Naive thymus-derived CD8-positive, alpha-beta T cell (primary cell): ENCODE data around the gene POPDC2. TPM values are rescaled to one million over a fixed set of nuclear protein-coding genes. Genes with fewer than 3 reads are reported as not detected.
"Not testable (repeated sequence)": the region's sequence is repeated elsewhere in the genome, so short reads cannot be mapped to it uniquely, and the experiment has no call there.

ENCODE experiments used
- ATAC-seq, 2 donors: fragments of 150-1000 bp; cut with Tn5 transposase in 1 of 2; sonication (Bioruptor Pico), chemical (Tn5 transposase) in 1 of 2; 1 replicate in 1 of 2; 2 replicates in 1 of 2; pipeline ENCODE4 v1.10.0; 2021; ENCODE audit warnings: mild to moderate bottlenecking in 2 of 2, moderate library complexity in 2 of 2
- POLR2A ChIA-PET: fragments of 350-600 bp; sonication (Branson Sonifier 250); formaldehyde crosslinking; loops from one replicate; lab custom pipeline; 2021; ENCODE audit warnings: antibody characterized with exemption; lab: Charles Lee
- DNase-seq, 10 donors: peaks; one replicate each; pipeline versions ENCODE4 v3.0.0 to v3.0.0-alpha.2; 2020 to 2022
- H3K27ac Mint-ChIP-seq, 10 donors: one replicate each; pipeline ENCODE4 v1.8.0; 2020 to 2022; ENCODE audit warnings: mild to moderate bottlenecking in 10 of 10, mixed read lengths in 10 of 10, moderate library complexity in 4 of 10, inconsistent platforms in 1 of 10
- H3K27me3 Mint-ChIP-seq, 5 donors: one replicate each; pipeline ENCODE4 v1.8.0; 2021 to 2022; ENCODE audit warnings: mixed read lengths in 5 of 5
- H3K36me3 Mint-ChIP-seq, 3 donors: one replicate each; pipeline ENCODE4 v1.8.0; 2020 to 2022; ENCODE audit warnings: mixed read lengths in 3 of 3, mild to moderate bottlenecking in 2 of 3, inconsistent platforms in 1 of 3
- H3K4me1 Mint-ChIP-seq, 4 donors: one replicate each; pipeline ENCODE4 v1.8.0; 2021 to 2022; ENCODE audit warnings: mixed read lengths in 4 of 4
- H3K4me3 Mint-ChIP-seq, 10 donors: one replicate each; pipeline ENCODE4 v1.8.0; 2020 to 2022; ENCODE audit warnings: mild to moderate bottlenecking in 10 of 10, mixed read lengths in 10 of 10, moderate library complexity in 6 of 10, inconsistent platforms in 1 of 10
- H3K9me3 Mint-ChIP-seq, 9 donors: one replicate each; pipeline ENCODE4 v1.8.0; 2020 to 2022; ENCODE audit warnings: mixed read lengths in 9 of 9, mild to moderate bottlenecking in 3 of 9, inconsistent platforms in 1 of 9, moderate library complexity in 1 of 9
- polyA plus RNA-seq, 3 donors: library from polyadenylated mRNA; unstranded; fragments of 300-500 nt; fragmentation: Illumina TruSeq; gene quantifications; one replicate each; pipeline ENCODE4 v1.2.3, GENCODE V29; 2021
- total RNA-seq, 8 experiments: library from RNA in 2 of 8; stranded (reverse) in 2 of 8; gene quantifications; one replicate each; pipeline ENCODE4 v1.2.3 and lab custom pipeline; 2021 to 2026

The POPDC2 gene
- total and polyA plus RNA-seq, 5 experiments from 2014 or later, result 1.1 to 8.4 (median 2.6) TPM

DNA sequence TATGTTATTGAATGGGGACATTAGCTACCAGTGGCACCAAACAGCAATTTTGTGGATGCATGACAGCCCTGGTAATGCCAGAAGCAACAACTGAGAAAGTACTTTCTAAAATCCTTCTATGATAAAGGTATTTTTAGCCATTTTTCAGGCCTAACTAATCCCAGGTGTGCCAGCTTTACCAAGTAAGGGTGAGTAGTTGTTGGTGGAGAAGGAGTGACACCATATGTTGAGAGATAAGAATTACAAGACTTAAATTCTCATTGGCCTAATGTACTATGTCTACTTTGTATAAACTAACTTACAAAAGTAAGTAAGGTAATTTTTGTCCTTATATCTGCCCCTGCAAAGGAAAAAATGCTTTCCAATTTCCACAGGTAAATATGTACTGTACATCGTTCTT, 20.9 kb upstream of the POPDC2 start:
- POLR2A ChIA-PET, result no interaction called here
- DNase-seq (peak in 1 of 10 donors; percentile 18), ATAC-seq (no peak)
- Mint-ChIP-seq H3K27ac (no peak overlapping the region), H3K4me1 (peaks cover 10 to 14% (median 11%) of the 10 kb centered on the region in 4 donors), H3K27me3 (peaks cover 0 to 3% (median 0%) of the 10 kb centered on the region in 5 donors), H3K4me3 (no peak overlapping the region), H3K9me3 (peaks cover 0 to 1% (median 0%) of the 10 kb centered on the region in 9 donors), H3K36me3 (peaks cover 0 to 3% (median 0%) of the 10 kb centered on the region in 3 donors)

DNA sequence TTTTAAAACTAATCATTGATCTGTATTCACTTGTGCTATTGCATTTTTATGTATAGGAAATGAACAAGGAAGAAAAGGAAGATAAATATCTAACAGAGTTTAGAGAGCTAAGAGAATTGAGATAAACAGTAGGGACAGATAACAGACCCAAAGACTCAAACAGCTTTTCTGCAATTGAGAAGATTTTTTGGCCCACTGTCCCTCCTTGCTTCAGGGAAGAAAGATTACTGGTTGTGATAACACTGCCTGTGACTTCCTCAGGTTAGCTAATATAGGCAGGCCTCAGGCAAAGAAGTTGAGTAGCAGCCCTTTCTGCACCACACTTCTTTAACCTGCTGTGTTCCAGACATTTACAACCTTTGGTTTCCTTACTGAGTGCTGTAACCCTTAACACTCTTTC, 19.5 kb upstream of the POPDC2 start:
- Mint-ChIP-seq H3K4me3 (no peak overlapping the region), H3K27ac (no peak overlapping the region), H3K9me3 (no peaks in the 10 kb centered on the region), H3K36me3 (peaks cover 0 to 9% (median 3%) of the 10 kb centered on the region in 3 donors), H3K27me3 (no peaks in the 10 kb centered on the region), H3K4me1 (peaks cover 19 to 28% (median 25%) of the 10 kb centered on the region in 4 donors)
- no peak for DNase-seq
- ATAC-seq, result no peak
- POLR2A ChIA-PET, result no interaction called here

DNA sequence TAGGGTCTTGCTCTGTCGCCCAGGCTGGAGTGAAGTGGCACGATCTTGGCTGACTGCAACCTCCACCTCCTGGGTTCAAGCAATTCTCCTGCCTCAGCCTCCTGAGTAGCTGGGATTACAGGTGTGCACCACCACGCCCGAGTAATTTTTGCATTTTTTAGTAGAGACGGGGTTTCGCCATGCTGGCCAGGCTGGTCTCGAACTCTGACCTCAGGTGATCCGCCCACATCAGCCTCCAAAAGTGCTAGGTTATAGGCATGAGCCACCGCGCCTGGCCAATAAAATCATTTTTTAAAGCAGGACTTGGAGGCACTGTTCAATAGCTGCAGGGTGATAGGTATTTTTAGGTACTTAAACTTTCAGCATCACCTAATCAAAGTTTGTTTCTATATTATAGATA, 17.8 kb upstream of the POPDC2 start:
- POLR2A ChIA-PET, result interaction anchor here (0.9 kb wide), 1 partner anchor 215 kb away, joined by 3 read pairs; the partner anchor contains the start of gene TMEM39A
- H3K9me3 Mint-ChIP-seq, DNase-seq, ATAC-seq, H3K27me3 Mint-ChIP-seq: not testable (repeated sequence)
- Mint-ChIP-seq H3K27ac (peak overlapping the region in 4 of 10 donors; percentile 13 to 98 (median 86)), H3K36me3 (peaks cover 0 to 24% (median 4%) of the 10 kb centered on the region in 3 donors), H3K4me1 (peaks cover 19 to 33% (median 30%) of the 10 kb centered on the region in 4 donors), H3K4me3 (peak overlapping the region in 4 of 10 donors; percentile 11 to 84 (median 22))

DNA sequence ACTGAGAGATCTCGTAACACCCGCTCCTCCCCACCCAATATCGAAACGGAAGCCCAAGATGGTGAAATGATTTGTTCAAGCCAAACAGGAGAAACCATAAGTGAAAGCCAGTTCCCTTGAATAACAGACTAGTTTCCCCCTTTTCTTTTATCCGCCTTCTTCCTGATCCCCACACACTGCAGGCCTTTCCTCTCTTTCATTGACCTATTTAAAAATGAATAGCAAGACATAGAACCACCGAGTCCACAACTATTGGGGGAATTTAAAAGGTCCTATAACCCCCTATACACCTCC, 17.2 kb upstream of the POPDC2 start:
- H3K27me3 Mint-ChIP-seq, result no peaks in the 10 kb centered on the region

DNA sequence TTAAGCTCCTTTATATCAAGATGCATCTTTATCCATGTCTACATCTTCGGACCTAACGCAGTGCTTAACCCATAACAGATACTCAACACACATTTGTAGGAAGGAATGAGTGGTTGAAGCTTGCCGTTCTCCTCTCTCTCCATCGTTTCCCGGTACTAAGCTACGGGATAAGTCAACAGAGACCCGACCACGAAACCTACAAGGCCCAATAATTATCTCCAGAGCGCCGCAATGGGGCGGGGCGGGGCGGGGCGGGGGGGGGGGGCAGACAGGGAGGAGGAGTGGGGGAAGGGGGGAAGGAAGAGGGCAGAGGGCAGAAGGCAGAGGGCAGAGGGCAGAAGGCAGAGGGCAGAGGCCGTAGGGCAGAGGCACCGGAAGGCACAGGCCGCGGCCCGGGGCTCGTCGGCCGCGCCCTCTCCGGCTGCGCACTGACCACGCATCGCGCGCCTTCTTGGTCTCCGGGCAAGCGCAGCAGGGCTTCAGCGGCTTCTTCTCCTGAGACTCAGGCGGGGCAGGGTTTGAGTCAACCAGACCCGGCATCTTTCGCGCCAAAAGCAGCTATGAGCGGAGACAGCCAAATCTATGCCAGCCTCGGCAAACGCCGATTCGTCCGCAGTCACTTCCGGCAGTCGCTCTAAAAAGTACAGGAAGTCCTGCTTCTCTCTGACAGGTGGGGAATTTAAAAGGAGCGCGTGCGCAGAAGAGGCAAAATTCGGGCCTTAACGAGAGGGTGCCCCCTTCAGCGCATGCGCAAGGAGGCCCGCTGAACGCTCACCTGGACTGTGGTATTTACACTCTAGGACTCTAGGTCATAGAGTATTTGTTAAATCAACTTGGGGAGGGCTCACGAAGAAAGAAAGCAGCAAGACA, 16.6 kb upstream of the POPDC2 start, which contains the start of gene COX17:
Gene COX17, minus strand, starts transcription at position 636 of the 870 bp plus-strand sequence. Its CDS starts 96 bp downstream, at position 540.
- peak; percentile 92 to 94 for ATAC-seq
- no peaks in the 10 kb centered on the region for H3K9me3 Mint-ChIP-seq
- DNase-seq, result peak; percentile 88 to 98 (median 96)
- peak within 1 kb of the TSS; percentile 83 to 96 (median 92) for H3K4me3 Mint-ChIP-seq
- H3K27me3 Mint-ChIP-seq, result no peaks in the 10 kb centered on the region
- peaks cover 0 to 33% (median 9%) of the 10 kb centered on the region in 3 donors for H3K36me3 Mint-ChIP-seq
- POLR2A ChIA-PET, result interaction anchor here (0.9 to 2.7 kb wide), 5 partner anchors 24 to 216 kb away, joined by 3 to 13 read pairs (median 3); partner anchors contain the start of genes TIMMDC1 and TMEM39A
- peaks cover 19 to 39% (median 37%) of the 10 kb centered on the region in 4 donors for H3K4me1 Mint-ChIP-seq
- peak within 1 kb of the TSS; percentile 96 to 99 (median 97) for H3K27ac Mint-ChIP-seq

More for the DNA sequence above, 17.2 kb upstream of the POPDC2 start:
- peaks cover 19 to 39% (median 34%) of the 10 kb centered on the region in 4 donors for H3K4me1 Mint-ChIP-seq
- peaks cover 0 to 29% (median 9%) of the 10 kb centered on the region in 3 donors for H3K36me3 Mint-ChIP-seq
- DNase-seq (no peak), ATAC-seq (no peak)
- H3K27ac Mint-ChIP-seq, result peak overlapping the region; percentile 96 to 99 (median 97)
- peak overlapping the region; percentile 83 to 96 (median 92) for H3K4me3 Mint-ChIP-seq
- POLR2A ChIA-PET, result interaction anchor here (0.9 to 2.7 kb wide), 4 partner anchors 132 to 216 kb away, joined by 3 to 13 read pairs (median 3); partner anchors contain the start of genes TIMMDC1 and TMEM39A
- H3K9me3 Mint-ChIP-seq, result no peaks in the 10 kb centered on the region

DNA sequence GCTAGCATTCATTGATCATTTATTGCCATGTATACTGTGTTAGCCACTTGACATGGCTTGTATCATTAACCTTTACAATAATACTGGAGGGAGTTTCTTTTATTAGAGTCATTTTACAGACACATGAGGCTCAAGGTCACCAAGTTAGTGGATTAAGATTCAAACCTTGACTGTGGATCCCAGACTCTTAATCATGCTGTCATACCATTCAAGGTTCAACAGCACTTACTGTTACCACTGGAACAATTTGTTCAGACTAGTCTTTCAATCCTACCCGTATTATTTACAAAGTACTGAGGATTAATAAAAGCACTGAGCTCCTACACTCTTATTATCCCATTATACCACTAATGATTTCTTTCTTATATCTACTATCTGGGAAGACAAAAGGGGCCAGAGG, 15.6 kb upstream of the POPDC2 start:
- Mint-ChIP-seq H3K4me1 (peaks cover 19 to 41% (median 39%) of the 10 kb centered on the region in 4 donors), H3K9me3 (no peaks in the 10 kb centered on the region), H3K36me3 (peaks cover 0 to 43% (median 11%) of the 10 kb centered on the region in 3 donors), H3K27ac (peak overlapping the region in 9 of 10 donors; percentile 91 to 98 (median 97)), H3K4me3 (peak overlapping the region; percentile 83 to 96 (median 92)), H3K27me3 (no peaks in the 10 kb centered on the region)
- DNase-seq, result no peak
- POLR2A ChIA-PET, result interaction anchor here (2.7 kb wide), 1 partner anchor 178 kb away, joined by 13 read pairs; the partner anchor contains the start of gene TIMMDC1
- ATAC-seq, result no peak

DNA sequence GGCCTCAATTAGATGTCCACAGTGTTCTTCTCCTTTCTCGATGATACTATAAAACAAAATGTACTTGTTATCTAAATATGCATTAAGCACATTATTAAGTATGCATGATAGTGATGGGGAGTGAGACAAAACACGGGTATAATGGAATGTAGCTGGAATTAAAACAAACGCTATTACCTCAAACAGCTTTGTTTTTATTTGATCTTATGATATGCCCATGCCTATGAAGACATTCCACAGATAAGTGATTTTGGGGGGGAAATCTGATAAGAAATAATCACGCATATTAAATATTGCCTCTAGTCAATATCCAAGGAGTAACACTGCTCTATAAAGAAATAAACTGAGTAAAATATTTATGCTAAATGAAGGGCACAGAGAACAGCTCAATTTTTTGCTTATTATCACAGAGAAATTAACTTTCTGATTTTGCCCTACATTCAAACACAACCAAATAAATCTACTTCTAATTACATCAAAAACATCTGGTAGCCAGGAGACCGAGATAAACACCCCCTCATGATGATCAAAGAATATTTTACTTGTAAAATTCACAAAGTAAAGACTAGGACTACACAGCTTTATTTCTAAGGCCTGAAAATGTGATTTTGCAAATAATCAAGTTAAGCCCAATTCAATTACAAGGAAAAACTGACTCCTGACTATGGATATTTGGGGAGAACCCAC, 14.9 kb upstream of the POPDC2 start:
- H3K4me3 Mint-ChIP-seq, result peak overlapping the region; percentile 83 to 96 (median 92)
- peaks cover 19 to 42% (median 40%) of the 10 kb centered on the region in 4 donors for H3K4me1 Mint-ChIP-seq
- no peaks in the 10 kb centered on the region for H3K27me3 Mint-ChIP-seq
- ATAC-seq, result no peak
- peaks cover 0 to 50% (median 11%) of the 10 kb centered on the region in 3 donors for H3K36me3 Mint-ChIP-seq
- POLR2A ChIA-PET, result interaction anchor here (2.7 kb wide), 1 partner anchor 177 kb away, joined by 13 read pairs; the partner anchor contains the start of gene TIMMDC1
- H3K9me3 Mint-ChIP-seq, result no peaks in the 10 kb centered on the region
- DNase-seq, result no peak
- peak overlapping the region in 7 of 10 donors; percentile 4 to 93 (median 37) for H3K27ac Mint-ChIP-seq

DNA sequence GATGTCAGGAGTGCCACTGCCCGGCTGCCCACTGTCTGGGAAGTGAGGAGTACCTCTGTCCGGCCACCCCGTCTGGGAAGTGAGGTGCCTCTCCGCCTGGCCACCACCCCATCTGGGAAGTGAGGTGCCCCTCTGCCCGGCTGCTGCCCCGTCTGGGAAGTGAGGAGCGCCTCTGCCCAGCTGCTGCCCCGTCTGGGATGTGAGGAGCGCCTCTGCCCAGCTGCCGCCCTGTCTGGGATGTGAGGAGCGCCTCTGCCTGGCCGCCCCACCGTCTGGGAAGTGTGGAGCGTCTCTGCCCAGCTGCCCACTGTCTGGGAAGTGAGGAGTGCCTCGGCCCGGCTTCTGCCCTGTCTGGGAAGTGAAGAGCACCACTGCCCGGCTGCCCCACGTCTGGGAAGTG, 13.5 kb upstream of the POPDC2 start:
- DNase-seq (no peak), ATAC-seq (no peak)
- H3K27me3 Mint-ChIP-seq, result no peaks in the 10 kb centered on the region
- no peaks in the 10 kb centered on the region for H3K9me3 Mint-ChIP-seq
- peaks cover 0 to 63% (median 11%) of the 10 kb centered on the region in 3 donors for H3K36me3 Mint-ChIP-seq
- H3K4me3 Mint-ChIP-seq, result no peak overlapping the region
- H3K4me1 Mint-ChIP-seq, result peaks cover 19 to 47% (median 42%) of the 10 kb centered on the region in 4 donors
- peak overlapping the region in 1 of 10 donors; percentile 27 for H3K27ac Mint-ChIP-seq
- POLR2A ChIA-PET, result no interaction called here

DNA sequence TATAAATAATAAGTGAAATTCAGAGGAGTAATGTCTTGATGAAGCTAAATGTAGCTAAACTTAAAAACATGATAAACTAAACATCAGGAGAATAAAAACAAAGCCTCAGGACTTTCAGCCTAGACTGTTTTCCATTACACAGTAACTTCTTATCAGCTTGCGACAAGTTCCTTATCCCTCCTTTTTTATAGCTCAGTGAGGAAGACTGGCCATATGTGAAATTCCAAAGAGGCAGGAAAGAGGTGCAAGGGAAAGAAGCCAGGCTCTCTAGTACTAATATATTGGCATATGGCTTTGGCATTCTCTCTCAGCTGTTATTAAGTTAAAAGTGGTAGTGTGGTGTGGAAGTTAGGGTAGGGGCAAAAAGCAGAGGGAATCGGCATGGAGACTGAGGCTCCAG, 12.4 kb upstream of the POPDC2 start:
- ATAC-seq, result no peak
- peak overlapping the region in 2 of 10 donors; percentile 27 to 37 for H3K27ac Mint-ChIP-seq
- no peaks in the 10 kb centered on the region for H3K9me3 Mint-ChIP-seq
- peaks cover 19 to 46% (median 41%) of the 10 kb centered on the region in 4 donors for H3K4me1 Mint-ChIP-seq
- POLR2A ChIA-PET, result interaction anchor here (1.1 kb wide), 1 partner anchor 8 kb away, joined by 5 read pairs; no protein-coding TSS in a partner anchor
- H3K4me3 Mint-ChIP-seq, result no peak overlapping the region
- no peak for DNase-seq
- no peaks in the 10 kb centered on the region for H3K27me3 Mint-ChIP-seq
- peaks cover 0 to 65% (median 11%) of the 10 kb centered on the region in 3 donors for H3K36me3 Mint-ChIP-seq

DNA sequence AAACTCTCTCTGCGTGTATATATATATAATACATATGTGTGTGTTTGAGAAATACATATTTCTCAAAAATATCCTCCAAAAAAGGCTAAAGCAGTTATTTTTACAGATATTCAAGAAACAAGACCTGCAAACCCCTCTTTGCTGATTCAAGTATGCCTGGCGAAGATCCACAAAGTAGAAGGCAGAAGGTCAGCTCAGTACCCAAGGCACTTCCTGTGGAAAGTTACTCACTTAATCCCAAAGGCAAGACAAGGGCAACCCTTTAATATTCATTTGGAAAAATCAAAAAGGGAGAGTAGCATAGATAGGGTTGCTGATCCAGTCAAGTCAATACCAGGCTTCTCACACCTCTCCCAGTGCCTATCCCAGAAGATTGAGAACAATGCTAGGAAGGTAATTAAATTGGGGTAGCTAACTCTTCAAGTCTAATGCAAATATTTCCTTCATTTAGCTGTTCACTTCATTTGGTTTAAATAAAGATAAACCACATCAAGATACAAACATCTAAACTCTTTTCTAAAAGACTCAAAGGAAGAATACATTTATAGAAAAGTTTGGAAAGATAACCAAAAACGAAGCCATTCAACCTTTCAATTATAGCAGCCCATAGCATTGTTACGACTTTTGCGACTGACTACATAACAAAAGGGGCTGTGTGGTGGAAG, 9.6 kb upstream of the POPDC2 start:
- DNase-seq, result no peak
- Mint-ChIP-seq H3K27me3 (no peaks in the 10 kb centered on the region), H3K27ac (peak overlapping the region in 5 of 10 donors; percentile 30 to 68 (median 41)), H3K4me3 (no peak overlapping the region), H3K4me1 (peaks cover 3 to 23% (median 17%) of the 10 kb centered on the region in 4 donors), H3K36me3 (peaks cover 0 to 67% (median 12%) of the 10 kb centered on the region in 3 donors), H3K9me3 (no peaks in the 10 kb centered on the region)
- no peak for ATAC-seq
- POLR2A ChIA-PET, result no interaction called here

DNA sequence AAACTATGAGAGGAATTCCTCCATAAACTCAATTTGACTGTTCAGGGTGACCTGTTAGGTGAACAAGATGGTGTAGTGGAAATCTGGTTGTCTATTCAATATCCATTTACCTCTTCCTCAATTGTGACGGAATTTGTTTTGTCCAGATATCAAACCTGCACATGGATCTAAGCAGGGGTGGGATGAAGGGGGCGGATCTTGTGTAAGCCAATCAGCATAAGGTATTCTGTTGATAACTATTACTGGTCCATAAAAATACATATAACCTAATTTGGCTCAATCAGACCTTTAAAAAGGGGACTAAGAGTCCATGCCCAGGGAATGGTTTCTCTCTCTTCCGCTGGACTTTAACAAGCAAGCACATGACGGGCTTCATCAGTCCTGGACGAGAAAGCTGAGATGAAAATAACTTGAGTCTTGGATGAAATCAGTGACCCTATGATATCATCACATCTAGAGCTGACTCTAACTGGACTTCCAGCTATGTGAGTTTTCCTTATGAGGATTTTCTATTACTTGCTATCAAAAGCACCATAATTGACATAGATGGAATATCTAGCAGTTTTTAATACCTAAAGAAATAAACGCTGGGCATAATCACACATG, 5.7 kb upstream of the POPDC2 start:
- H3K27ac Mint-ChIP-seq, result peak overlapping the region in 1 of 10 donors; percentile 50
- no peak for ATAC-seq

More for the DNA sequence above, 5.7 kb upstream of the POPDC2 start:
- Mint-ChIP-seq H3K4me3 (no peak overlapping the region), H3K9me3 (no peaks in the 10 kb centered on the region), H3K27me3 (no peaks in the 10 kb centered on the region), H3K36me3 (peaks cover 0 to 32% (median 2%) of the 10 kb centered on the region in 3 donors), H3K4me1 (peaks cover 0 to 15% (median 7%) of the 10 kb centered on the region in 4 donors)
- no peak for DNase-seq
- POLR2A ChIA-PET, result no interaction called here
